ENCODE measurements around the gene LFNG.

GRCh38 chr7:2526659-2527504 is 7.3 kb downstream of the LFNG start:
- TF ChIP-seq POLR2A (IDR thresholded peaks at IDR 0.05): no peak
- TF ChIP-seq CTCF (IDR thresholded peaks at IDR 0.05): no peak
- TF ChIP-seq EP300 (IDR thresholded peaks at IDR 0.05): no peak
